H1 (cell line): ENCODE data around the gene CCL26. TPM values are rescaled to one million over a fixed set of nuclear protein-coding genes. Genes with fewer than 3 reads are reported as not detected.

Source experiments
- CHD1 ChIP-seq: IDR thresholded peaks from 2 replicates; pipeline ENCODE4 v1.6.1; 2012; ENCODE audit warnings: low read depth, low read length, improper control_type of control experiment
- CHD2 ChIP-seq: IDR thresholded peaks from 2 replicates; pipeline ENCODE4 v1.6.1; 2012; ENCODE audit warnings: low read length, improper control_type of control experiment
- HDAC6 ChIP-seq: IDR thresholded peaks from one replicate; pipeline ENCODE4 v1.7.1; 2012; ENCODE audit warnings: low read depth, mild to moderate bottlenecking, inconsistent platforms, low read length, moderate library complexity
- POLR2AphosphoS5 ChIP-seq: IDR thresholded peaks from 2 replicates; pipeline ENCODE4 v1.6.1; 2011; ENCODE audit warnings: low read depth, low read length
- RXRA ChIP-seq: IDR thresholded peaks from 2 replicates; pipeline ENCODE4 v1.6.1; 2011; ENCODE audit warnings: low read depth, mild to moderate bottlenecking, low read length, moderate library complexity; ENCODE audit not compliant: insufficient read depth
- SP4 ChIP-seq: IDR thresholded peaks from 2 replicates; pipeline ENCODE4 v1.6.1; 2012; ENCODE audit warnings: low read length, inconsistent platforms
- TBP ChIP-seq: IDR thresholded peaks from 2 replicates; pipeline ENCODE4 v1.6.1; 2011; ENCODE audit warnings: low read depth, low read length, improper control_type of control experiment
- polyA plus RNA-seq, 7 experiments: library from polyadenylated mRNA; depleted of rRNA in 3 of 7; stranded (reverse) in 5 of 7; unstranded in 2 of 7; fragments of >200 nt in 5 of 7; fragments of 200-250 nt in 2 of 7; gene quantifications; 1 replicate in 5 of 7; 2 replicates in 1 of 7; 4 replicates in 1 of 7; pipeline versions ENCODE4 v1.2.1 to v1.2.3, GENCODE V29; 2011 to 2013; ENCODE audit warnings: missing spikeins in 2 of 7, mixed read lengths in 2 of 7
- total RNA-seq: library from RNA; stranded (reverse); fragmentation: NEBNext Ultra II Directional; extraction: Animal tissue kit (Norgen Biotek cat#: 25700); gene quantifications from 2 replicates; pipeline ENCODE4 v1.2.1, GENCODE V29; 2021

CCL26 gene
- total and polyA plus RNA-seq, 2 of the 8 experiments (the other 6 are each of a cell fraction or from before 2014, with no cell fraction given) = 8.7 to 14.9 TPM

DNA sequence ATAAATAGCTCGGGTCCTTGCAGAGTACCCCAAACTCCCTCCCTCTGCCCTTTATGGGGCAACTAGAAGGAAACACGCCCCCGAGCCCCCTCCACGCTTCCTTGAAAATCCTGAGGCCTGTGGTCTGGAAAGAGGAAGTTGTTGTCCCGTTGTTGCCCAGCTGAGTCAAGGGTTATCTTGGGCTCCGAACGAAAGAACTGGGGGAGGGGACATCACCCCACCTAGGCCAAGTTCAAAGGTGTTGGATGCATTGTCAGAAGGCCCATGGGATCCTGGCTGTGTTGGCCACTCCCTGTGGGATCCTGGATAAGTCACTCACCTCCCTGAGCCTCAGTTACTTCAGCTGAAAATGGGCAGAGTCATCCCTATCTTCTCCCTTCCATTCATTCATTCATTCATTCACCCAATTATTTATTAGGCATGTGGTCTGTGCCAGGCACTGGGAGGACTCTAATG lies 41.8 kb upstream of the CCL26 start, which contains the start of gene CCL24 (continued):
- TF ChIP-seq TBP (no peak), CHD2 (no peak), POLR2AphosphoS5 (no peak), HDAC6 (no peak), RXRA (no peak), CHD1 (no peak), SP4 (no peak)
